H1 (cell line): ENCODE data around the gene ABHD6. TPM values are rescaled to one million over a fixed set of nuclear protein-coding genes. Genes with fewer than 3 reads are reported as not detected.
A peak's percentile ranks its signal among the peaks of the same experiment; 100 is the strongest.

Experiments
- CBX8 ChIP-seq: fragments of 300-800, 300-1000 bp; sonication (generic); IDR thresholded peaks from 2 replicates; pipeline ENCODE4 v1.7.1; 2016; ENCODE audit warnings: low read depth, low read length, borderline replicate concordance
- JUN ChIP-seq: IDR thresholded peaks from 2 replicates; pipeline ENCODE4 v1.6.1; 2011; ENCODE audit warnings: low read depth, mild to moderate bottlenecking, improper control_type of control experiment, low read length
- JUND ChIP-seq: IDR thresholded peaks from 2 replicates; pipeline ENCODE4 v1.6.1; 2011; ENCODE audit warnings: mild to moderate bottlenecking, improper control_type of control experiment, low read length
- RAD21 ChIP-seq, 2 experiments: IDR thresholded peaks in 1 of 2; conservative IDR thresholded peaks in 1 of 2; 2 replicates each; pipeline ENCODE4 v1.6.1; 2011; ENCODE audit warnings: low read depth in 2 of 2, low read length in 2 of 2, improper control_type of control experiment in 1 of 2, inconsistent platforms in 1 of 2, mild to moderate bottlenecking in 1 of 2, moderate library complexity in 1 of 2
- SAP30 ChIP-seq: fragments of 300-600 bp; sonication (generic); IDR thresholded peaks from 2 replicates; pipeline ENCODE4 v1.7.1; 2012; ENCODE audit warnings: low read length, moderate library complexity, mild to moderate bottlenecking, inconsistent platforms; ENCODE audit not compliant: insufficient read depth, insufficient replicate concordance
- SIN3A ChIP-seq, 2 experiments: IDR thresholded peaks in 1 of 2; conservative IDR thresholded peaks in 1 of 2; 2 replicates each; pipeline ENCODE4 v1.6.1; 2011 to 2012; ENCODE audit warnings: low read length in 2 of 2, improper control_type of control experiment in 1 of 2, low read depth in 1 of 2, mild to moderate bottlenecking in 1 of 2
- TAF1 ChIP-seq: IDR thresholded peaks from 2 replicates; pipeline ENCODE4 v1.6.1; 2011; ENCODE audit warnings: mild to moderate bottlenecking, low read depth, low read length
- TAF7 ChIP-seq: optimal IDR thresholded peaks from 2 replicates; pipeline ENCODE3; 2011; ENCODE audit warnings: low read depth, mild to moderate bottlenecking, inconsistent platforms, low read length, moderate library complexity, borderline replicate concordance
- TCF12 ChIP-seq: IDR thresholded peaks from 2 replicates; pipeline ENCODE4 v1.6.1; 2011; ENCODE audit warnings: low read depth, mild to moderate bottlenecking, low read length
- polyA plus RNA-seq, 7 experiments: library from polyadenylated mRNA; depleted of rRNA in 3 of 7; stranded (reverse) in 5 of 7; unstranded in 2 of 7; fragments of >200 nt in 5 of 7; fragments of 200-250 nt in 2 of 7; gene quantifications; 1 replicate in 5 of 7; 2 replicates in 1 of 7; 4 replicates in 1 of 7; pipeline versions ENCODE4 v1.2.1 to v1.2.3, GENCODE V29; 2011 to 2013; ENCODE audit warnings: missing spikeins in 2 of 7, mixed read lengths in 2 of 7
- total RNA-seq: library from RNA; stranded (reverse); fragmentation: NEBNext Ultra II Directional; extraction: Animal tissue kit (Norgen Biotek cat#: 25700); gene quantifications from 2 replicates; pipeline ENCODE4 v1.2.1, GENCODE V29; 2021

ABHD6 gene
- total and polyA plus RNA-seq, 2 of the 8 experiments (the other 6 are each of a cell fraction or from before 2014, with no cell fraction given) = 5.9 to 6.6 TPM

DNA sequence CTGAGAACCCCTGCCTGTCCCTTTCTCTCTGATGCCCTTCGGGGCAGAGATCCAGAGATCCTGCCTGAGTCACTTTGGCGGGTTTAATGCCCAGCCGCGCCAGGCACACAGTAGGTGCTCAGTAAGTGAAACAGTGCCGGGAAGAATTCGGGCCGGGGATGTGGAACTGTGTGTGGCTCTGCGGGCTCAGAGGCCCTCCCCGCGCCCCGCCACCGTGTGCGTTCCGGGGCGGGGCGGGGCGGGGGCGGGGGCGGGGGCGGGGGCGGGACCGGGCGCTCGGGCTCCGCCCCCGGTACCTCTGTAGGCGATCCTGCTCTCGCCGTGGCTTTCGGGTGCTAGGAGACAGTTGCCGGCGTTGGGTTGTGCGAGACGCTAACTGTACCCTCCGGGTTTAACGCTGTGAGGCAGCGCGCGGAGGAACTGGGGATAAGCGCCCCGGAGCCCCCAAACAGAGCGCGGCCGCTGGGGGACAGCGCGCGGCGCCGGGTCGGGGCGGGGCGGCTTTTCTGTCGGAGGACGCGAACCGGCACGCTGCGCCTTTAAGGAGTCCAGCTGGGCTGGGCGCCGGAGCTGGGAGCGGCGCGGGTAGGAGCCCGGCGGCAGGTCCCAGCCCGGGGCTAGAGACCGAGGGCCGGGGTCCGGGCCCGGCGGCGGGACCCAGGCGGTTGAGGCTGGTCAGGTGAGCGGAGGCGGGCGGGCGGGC is at the start of gene ABHD6 (continued):
- TF ChIP-seq TAF7 (peak; percentile 56), RAD21 (IDR thresholded peaks at IDR 0.05 in 1 of 2, conservative IDR thresholded peaks at IDR 0.05 in 1 of 2; ENCODE audit: low read depth in 2 of 2, low read length in 2 of 2) (peak; percentile 52 to 63; a peak in 3 of 4 replicates), SAP30 (peak; percentile 76), JUN (no peak), JUND (peak; percentile 6; the same call in 1 of the 2 replicates), SIN3A (conservative IDR thresholded peaks at IDR 0.05 in 1 of 2, IDR thresholded peaks at IDR 0.05 in 1 of 2; ENCODE audit: low read depth in 1 of 2, low read length in 2 of 2) (peak; percentile 14 to 76; a peak in 2 of 4 replicates), TAF1 (0 out of 2 replicates have a peak, but pooled peaks have one; percentile 14), TCF12 (no peak), CBX8 (no peak)
